SK-N-SH (cell line): ENCODE measurements around the gene TSSK6.

ENCODE experiments used
- GABPA ChIP-seq: IDR thresholded peaks from 2 replicates; pipeline ENCODE4 v1.4.0; 2012; ENCODE audit warnings: low read depth, mild to moderate bottlenecking
- MEF2A ChIP-seq: IDR thresholded peaks from 2 replicates; pipeline ENCODE4 v1.4.0; 2012; ENCODE audit warnings: low read depth, borderline replicate concordance
- SMC3 ChIP-seq: IDR thresholded peaks from 2 replicates; pipeline ENCODE4 v1.6.1; 2012; ENCODE audit warnings: low read depth, low read length, improper control_type of control experiment
- TAF1 ChIP-seq: IDR thresholded peaks from 2 replicates; pipeline ENCODE4 v1.6.1; 2012; ENCODE audit warnings: low read depth, mild to moderate bottlenecking, low read length, moderate library complexity, borderline replicate concordance
- TF ChIP-seq, protein P1 (sequence below): IDR thresholded peaks from 2 replicates; pipeline ENCODE4 v1.4.0; 2012; ENCODE audit warnings: low read depth
- TF ChIP-seq, protein P2 (sequence below): fragments of 200-600 bp; sonication (generic); IDR thresholded peaks from 2 replicates; pipeline ENCODE4 v1.6.1; 2017; ENCODE audit warnings: antibody characterized with exemption, mild to moderate bottlenecking, moderate library complexity

DNA sequence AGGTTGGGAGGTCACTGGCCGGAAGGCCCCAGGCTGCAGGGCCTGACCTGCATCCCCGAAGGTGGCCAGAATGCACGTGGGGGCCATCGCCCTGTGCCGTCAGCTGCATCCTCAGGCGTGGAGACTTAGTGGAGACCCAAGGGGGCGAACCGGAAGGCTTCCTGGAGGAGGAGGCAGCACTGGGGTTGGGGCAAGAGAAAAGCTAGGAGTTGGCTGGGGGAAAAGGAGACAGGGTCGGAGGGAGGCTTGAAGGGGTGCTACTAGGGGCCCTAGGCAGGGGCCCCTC, 12.0 kb upstream of the TSSK6 start:
- TF ChIP-seq, protein P1, sequence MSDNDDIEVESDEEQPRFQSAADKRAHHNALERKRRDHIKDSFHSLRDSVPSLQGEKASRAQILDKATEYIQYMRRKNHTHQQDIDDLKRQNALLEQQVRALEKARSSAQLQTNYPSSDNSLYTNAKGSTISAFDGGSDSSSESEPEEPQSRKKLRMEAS: no peak
- TF ChIP-seq TAF1 (no peak), MEF2A (no peak), SMC3 (no peak), GABPA (no peak)
- TF ChIP-seq, protein P2, sequence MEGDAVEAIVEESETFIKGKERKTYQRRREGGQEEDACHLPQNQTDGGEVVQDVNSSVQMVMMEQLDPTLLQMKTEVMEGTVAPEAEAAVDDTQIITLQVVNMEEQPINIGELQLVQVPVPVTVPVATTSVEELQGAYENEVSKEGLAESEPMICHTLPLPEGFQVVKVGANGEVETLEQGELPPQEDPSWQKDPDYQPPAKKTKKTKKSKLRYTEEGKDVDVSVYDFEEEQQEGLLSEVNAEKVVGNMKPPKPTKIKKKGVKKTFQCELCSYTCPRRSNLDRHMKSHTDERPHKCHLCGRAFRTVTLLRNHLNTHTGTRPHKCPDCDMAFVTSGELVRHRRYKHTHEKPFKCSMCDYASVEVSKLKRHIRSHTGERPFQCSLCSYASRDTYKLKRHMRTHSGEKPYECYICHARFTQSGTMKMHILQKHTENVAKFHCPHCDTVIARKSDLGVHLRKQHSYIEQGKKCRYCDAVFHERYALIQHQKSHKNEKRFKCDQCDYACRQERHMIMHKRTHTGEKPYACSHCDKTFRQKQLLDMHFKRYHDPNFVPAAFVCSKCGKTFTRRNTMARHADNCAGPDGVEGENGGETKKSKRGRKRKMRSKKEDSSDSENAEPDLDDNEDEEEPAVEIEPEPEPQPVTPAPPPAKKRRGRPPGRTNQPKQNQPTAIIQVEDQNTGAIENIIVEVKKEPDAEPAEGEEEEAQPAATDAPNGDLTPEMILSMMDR: no peak
